GM12892 (cell line): Measurements from ENCODE around the gene ITGA8.

Experiments
- POLR2A ChIP-seq: IDR thresholded peaks from 2 replicates; pipeline ENCODE4 v1.6.1; 2011; ENCODE audit warnings: low read depth, low read length, control low read depth
- POLR2AphosphoS5 ChIP-seq: IDR thresholded peaks from 2 replicates; pipeline ENCODE4 v1.6.1; 2011; ENCODE audit warnings: low read depth, low read length, control low read depth

DNA sequence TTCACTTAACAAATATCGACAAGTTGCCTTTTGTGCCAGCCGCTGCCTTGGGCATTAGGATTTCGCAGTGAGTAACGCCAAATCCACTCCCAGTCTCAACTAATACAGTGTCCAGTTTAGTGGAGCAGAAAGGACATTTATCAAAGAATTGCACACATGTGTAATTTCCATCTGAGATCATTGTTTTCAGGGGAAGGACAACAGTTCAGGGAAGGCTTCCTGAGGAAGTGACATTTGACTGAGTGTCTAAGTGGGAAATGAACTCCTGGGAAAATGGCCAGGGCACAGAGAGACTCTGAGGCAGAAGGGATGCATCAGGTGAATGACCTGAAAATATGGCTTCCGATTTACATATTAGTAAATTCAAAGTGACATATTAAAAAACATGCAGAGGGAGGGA lies 89.4 kb downstream of the ITGA8 start:
- TF ChIP-seq POLR2A = no peak
- no peak for TF ChIP-seq POLR2AphosphoS5
